HFFc6 (cell line): ENCODE data around the gene KIF26B. TPM values are rescaled to one million over a fixed set of nuclear protein-coding genes. Genes with fewer than 3 reads are reported as not detected.
A peak's percentile ranks its signal among the peaks of the same experiment; 100 is the strongest.

Experiments
- DNase-seq: peaks from one replicate; pipeline ENCODE4 v3.0.0-alpha.2; 2018
- H3K27ac Mint-ChIP-seq: 2 replicates; pipeline ENCODE4 v1.8.0; 2020; ENCODE audit warnings: mild to moderate bottlenecking, mixed read lengths
- H3K27me3 Mint-ChIP-seq: 2 replicates; pipeline ENCODE4 v1.8.0; 2021; ENCODE audit warnings: mild to moderate bottlenecking, moderate library complexity, mixed read lengths; ENCODE audit not compliant: insufficient read depth
- H3K36me3 Mint-ChIP-seq: 2 replicates; pipeline ENCODE4 v1.8.0; 2021; ENCODE audit warnings: low read depth, mixed read lengths
- H3K4me1 Mint-ChIP-seq: 2 replicates; pipeline ENCODE4 v1.8.0; 2020; ENCODE audit warnings: low read depth, mixed read lengths
- H3K4me3 Mint-ChIP-seq: 2 replicates; pipeline ENCODE4 v1.8.0; 2020; ENCODE audit warnings: mild to moderate bottlenecking, moderate library complexity, mixed read lengths
- H3K9me3 Mint-ChIP-seq: 2 replicates; pipeline ENCODE4 v1.8.0; 2020; ENCODE audit warnings: mild to moderate bottlenecking, mixed read lengths
- total RNA-seq, 6 experiments: library from RNA; stranded (reverse); fragmentation: NEBNext Ultra II Directional; extraction: Animal tissue kit (Norgen Biotek cat#: 25700); gene quantifications; 2 replicates in 1 of 6; 3 replicates in 5 of 6; pipeline ENCODE4 v1.2.3, GENCODE V29; 2021
- TF ChIP-seq, protein P1 (sequence below): fragments of 200-600 bp; sonication (generic); IDR thresholded peaks from 2 replicates; pipeline ENCODE4 v1.5.0; 2021; ENCODE audit warnings: antibody characterized with exemption, mild to moderate bottlenecking

The KIF26B gene
- total RNA-seq, 6 experiments from 2014 or later, result 4.6 to 7.5 (median 5.5) TPM

DNA sequence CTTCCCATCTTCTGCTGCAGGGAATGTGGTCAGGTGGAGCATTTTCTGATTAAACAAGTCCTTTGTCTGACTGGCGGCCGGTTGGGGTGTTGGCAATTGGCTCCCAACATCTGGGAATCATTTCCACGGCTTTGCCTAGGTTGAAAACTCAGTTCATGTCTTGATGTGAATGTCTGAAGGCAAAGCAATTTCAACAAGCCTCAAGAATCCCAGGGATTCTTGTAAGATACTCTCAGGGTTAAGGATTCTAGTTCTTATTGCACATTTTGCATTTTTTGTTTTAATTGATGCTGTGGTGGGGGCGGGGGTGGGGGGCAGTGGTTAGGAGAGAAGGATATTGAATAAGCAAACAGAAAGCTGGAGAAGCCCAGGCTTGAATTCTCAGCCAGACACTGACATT is 273.9 kb downstream of the KIF26B start:
- Mint-ChIP-seq H3K27ac (no peak overlapping the region), H3K36me3 (no peaks in the 10 kb centered on the region; the same call in 1 of the 2 replicates), H3K27me3 (peaks cover 2% of the 10 kb centered on the region; the same call in 1 of the 2 replicates), H3K4me3 (no peak overlapping the region), H3K4me1 (no peaks in the 10 kb centered on the region), H3K9me3 (no peaks in the 10 kb centered on the region)
- TF ChIP-seq, protein P1, sequence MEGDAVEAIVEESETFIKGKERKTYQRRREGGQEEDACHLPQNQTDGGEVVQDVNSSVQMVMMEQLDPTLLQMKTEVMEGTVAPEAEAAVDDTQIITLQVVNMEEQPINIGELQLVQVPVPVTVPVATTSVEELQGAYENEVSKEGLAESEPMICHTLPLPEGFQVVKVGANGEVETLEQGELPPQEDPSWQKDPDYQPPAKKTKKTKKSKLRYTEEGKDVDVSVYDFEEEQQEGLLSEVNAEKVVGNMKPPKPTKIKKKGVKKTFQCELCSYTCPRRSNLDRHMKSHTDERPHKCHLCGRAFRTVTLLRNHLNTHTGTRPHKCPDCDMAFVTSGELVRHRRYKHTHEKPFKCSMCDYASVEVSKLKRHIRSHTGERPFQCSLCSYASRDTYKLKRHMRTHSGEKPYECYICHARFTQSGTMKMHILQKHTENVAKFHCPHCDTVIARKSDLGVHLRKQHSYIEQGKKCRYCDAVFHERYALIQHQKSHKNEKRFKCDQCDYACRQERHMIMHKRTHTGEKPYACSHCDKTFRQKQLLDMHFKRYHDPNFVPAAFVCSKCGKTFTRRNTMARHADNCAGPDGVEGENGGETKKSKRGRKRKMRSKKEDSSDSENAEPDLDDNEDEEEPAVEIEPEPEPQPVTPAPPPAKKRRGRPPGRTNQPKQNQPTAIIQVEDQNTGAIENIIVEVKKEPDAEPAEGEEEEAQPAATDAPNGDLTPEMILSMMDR, result no peak
- DNase-seq, result no peak

DNA sequence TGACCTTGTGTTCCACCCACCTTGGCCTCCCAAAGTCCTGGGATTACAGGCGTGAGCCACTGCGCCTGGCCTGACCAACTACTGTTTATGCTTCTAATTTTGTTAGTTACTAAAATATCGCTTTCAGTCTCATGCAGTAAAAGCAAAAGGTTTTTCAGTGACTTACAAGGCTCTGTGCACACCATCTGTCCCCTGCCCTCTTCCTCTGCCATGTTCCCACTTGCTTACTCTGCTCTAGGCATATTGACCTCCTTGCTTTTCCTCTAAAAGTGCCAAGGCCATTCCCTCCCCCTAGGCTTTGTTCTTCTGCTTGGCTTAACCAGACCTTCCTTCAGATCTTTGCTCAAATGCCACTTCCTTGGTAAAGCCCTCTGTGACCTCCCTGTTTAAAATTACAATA is 276.9 kb downstream of the KIF26B start:
- DNase-seq, result no peak
- Mint-ChIP-seq H3K27ac (no peak overlapping the region), H3K27me3 (peaks cover 3% of the 10 kb centered on the region), H3K9me3 (no peaks in the 10 kb centered on the region), H3K4me3 (no peak overlapping the region), H3K36me3 (no peaks in the 10 kb centered on the region), H3K4me1 (no peaks in the 10 kb centered on the region)
- TF ChIP-seq, protein P1, result no peak

DNA sequence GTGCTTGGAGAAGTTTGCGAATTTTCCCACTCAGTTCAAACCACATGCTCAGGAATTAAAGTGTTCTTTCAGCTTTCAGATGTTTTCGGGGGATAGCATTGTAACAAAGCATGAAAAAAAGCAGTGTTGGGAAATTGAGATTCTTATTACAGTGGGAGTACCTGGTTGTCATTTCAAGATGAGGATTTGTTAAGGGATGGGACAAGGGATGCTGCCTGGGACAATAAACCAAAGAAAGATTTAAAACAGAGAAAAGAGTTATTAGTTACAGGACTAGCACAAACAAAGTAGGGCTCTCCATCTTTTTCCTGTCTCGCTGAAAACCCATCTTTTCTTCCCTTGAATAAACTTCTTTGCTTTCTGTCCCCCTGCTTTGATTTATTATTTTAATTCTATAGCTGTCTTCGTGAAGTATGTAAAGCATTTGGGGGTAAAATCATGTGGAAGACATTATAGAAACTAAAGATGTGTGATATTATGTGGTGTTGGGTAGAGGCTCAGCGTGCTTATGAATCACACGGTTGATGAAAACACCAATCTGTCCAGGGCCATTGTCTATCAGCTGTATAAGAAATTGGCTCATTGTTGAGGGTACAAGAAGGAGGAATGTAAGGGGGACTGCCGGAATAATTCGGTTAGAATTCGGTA is 277.6 kb downstream of the KIF26B start:
- no peak overlapping the region for H3K4me3 Mint-ChIP-seq
- peaks cover 3% of the 10 kb centered on the region for H3K27me3 Mint-ChIP-seq
- no peak for DNase-seq
- H3K4me1 Mint-ChIP-seq, result no peaks in the 10 kb centered on the region
- TF ChIP-seq, protein P1, result no peak
- H3K27ac Mint-ChIP-seq, result no peak overlapping the region
- 0 out of 2 replicates have a peak, but pooled peaks cover 5% of the 10 kb centered on the region for H3K36me3 Mint-ChIP-seq
- H3K9me3 Mint-ChIP-seq, result no peaks in the 10 kb centered on the region

DNA sequence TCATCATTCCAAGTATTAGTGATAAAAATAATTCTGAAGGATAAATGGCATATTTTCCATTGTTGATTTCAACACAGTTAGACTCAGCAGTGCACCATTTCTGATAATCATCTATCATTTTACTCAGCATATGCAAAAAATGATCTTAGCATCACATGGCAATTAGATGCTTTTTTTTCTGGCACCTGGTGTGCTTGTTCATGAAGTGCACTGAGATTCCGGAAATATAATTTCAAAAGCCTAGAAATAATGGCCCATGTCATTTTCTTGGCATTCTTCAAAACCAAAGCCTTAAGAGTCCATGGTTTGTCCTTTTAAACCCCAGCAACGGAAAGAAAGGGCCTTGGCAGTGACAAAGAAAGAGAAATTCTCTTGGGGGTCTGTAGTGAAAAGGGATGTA is 278.8 kb downstream of the KIF26B start:
- no peaks in the 10 kb centered on the region for H3K4me1 Mint-ChIP-seq
- H3K36me3 Mint-ChIP-seq, result peaks cover 9% of the 10 kb centered on the region; the same call in 1 of the 2 replicates
- DNase-seq, result no peak
- H3K27me3 Mint-ChIP-seq, result peaks cover 3% of the 10 kb centered on the region
- H3K9me3 Mint-ChIP-seq, result no peaks in the 10 kb centered on the region
- no peak overlapping the region for H3K4me3 Mint-ChIP-seq
- TF ChIP-seq, protein P1, result no peak
- no peak overlapping the region for H3K27ac Mint-ChIP-seq

DNA sequence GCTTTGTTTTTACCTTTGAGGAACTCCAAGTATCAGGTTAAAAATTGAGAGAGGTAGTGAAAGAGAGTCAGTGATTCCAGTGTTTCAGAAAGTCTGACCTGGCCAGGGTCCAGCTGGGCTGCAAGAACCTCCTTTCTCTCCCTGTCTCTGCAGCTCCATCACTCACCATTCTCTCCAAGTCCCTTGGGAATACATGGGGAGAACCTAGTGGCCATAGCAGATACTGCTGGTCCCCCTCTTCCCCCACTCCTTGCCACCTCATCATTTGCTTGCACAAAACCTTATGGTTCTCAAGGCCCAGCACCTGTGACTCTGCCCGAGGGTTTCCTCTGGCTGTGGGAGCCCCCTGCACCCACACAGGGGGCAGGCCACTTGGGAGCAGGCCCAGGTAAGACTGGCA is 279.5 kb downstream of the KIF26B start:
- peaks cover 4% of the 10 kb centered on the region for H3K27me3 Mint-ChIP-seq
- H3K27ac Mint-ChIP-seq, result no peak overlapping the region
- no peaks in the 10 kb centered on the region for H3K9me3 Mint-ChIP-seq
- peaks cover 11% of the 10 kb centered on the region; the same call in 1 of the 2 replicates for H3K36me3 Mint-ChIP-seq
- H3K4me3 Mint-ChIP-seq, result no peak overlapping the region
- no peaks in the 10 kb centered on the region for H3K4me1 Mint-ChIP-seq
- DNase-seq, result no peak
- TF ChIP-seq, protein P1, result peak; percentile 31
